ENCODE data around the gene MC1R.

The MC1R gene

GRCh38 chr16:89958068-89958467 lies 39.4 kb downstream of the MC1R start:
- no peak for TF ChIP-seq EZH2phosphoT487 (IDR thresholded peaks at IDR 0.05; ENCODE audit: low read depth)
- no peak for TF ChIP-seq CTCF (IDR thresholded peaks at IDR 0.05; ENCODE audit: low read depth, low read length)
- H3K9ac ChIP-seq (ENCODE audit: low read length), result no peak overlapping the region
- peaks cover 41% of the 10 kb centered on the region for H3K36me3 ChIP-seq (replicated peaks; ENCODE audit: low read depth, low read length)

DNA sequence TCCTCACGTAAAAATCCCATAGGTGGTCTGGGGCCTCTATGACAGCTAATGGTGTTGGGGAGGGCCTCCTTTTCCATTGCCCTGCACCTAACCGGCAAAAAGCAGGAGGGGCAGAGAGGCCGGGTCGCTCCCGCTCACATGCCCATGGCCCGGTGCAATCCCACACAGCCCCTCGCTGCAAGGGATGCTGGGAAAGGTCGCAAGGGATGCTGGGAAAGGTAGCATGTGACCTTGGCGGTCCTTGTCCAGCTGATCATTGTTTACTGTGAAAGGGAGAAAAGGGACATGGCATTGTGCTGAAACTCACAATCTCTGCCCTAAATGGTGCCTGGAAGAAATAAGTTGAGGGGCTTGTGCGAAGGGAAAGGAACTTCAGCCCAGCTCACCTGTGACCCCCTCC lies 39.9 kb downstream of the MC1R start:
- H4K20me1 ChIP-seq (ENCODE audit: insufficient read depth, low read length), result peaks cover 32% of the 10 kb centered on the region
- no peak overlapping the region for H3K27ac ChIP-seq (ENCODE audit: low read length)
- H2AFZ ChIP-seq (ENCODE audit: low read depth, low read length), result no peak overlapping the region
- TF ChIP-seq EZH2phosphoT487 (IDR thresholded peaks at IDR 0.05; ENCODE audit: low read depth), result no peak
- TF ChIP-seq CTCF (IDR thresholded peaks at IDR 0.05; ENCODE audit: low read depth, low read length), result no peak
- peaks cover 43% of the 10 kb centered on the region for H3K36me3 ChIP-seq (replicated peaks; ENCODE audit: low read depth, low read length)
- H3K9me3 ChIP-seq (ENCODE audit: insufficient read depth, low read length), result no peaks in the 10 kb centered on the region
- H3K27me3 ChIP-seq (ENCODE audit: low read depth, low read length), result no peaks in the 10 kb centered on the region
- no peak overlapping the region for H3K4me2 ChIP-seq (ENCODE audit: low read length)
- peaks cover 10% of the 10 kb centered on the region for H3K79me2 ChIP-seq (ENCODE audit: low read length)
- peaks cover 14% of the 10 kb centered on the region for H3K4me1 ChIP-seq (ENCODE audit: low read length)
- H3K9ac ChIP-seq (ENCODE audit: low read length), result no peak overlapping the region
- no peak overlapping the region for H3K4me3 ChIP-seq (ENCODE audit: low read length)

More at GRCh38 chr16:89958068-89958467, 39.4 kb downstream of the MC1R start:
- Histone ChIP-seq H3K79me2 (ENCODE audit: low read length) (peaks cover 15% of the 10 kb centered on the region), H3K4me3 (ENCODE audit: low read length) (no peak overlapping the region), H4K20me1 (ENCODE audit: insufficient read depth, low read length) (peaks cover 38% of the 10 kb centered on the region), H3K4me1 (ENCODE audit: low read length) (peaks cover 19% of the 10 kb centered on the region), H3K27ac (ENCODE audit: low read length) (no peak overlapping the region), H3K27me3 (ENCODE audit: low read depth, low read length) (no peaks in the 10 kb centered on the region), H3K4me2 (ENCODE audit: low read length) (no peak overlapping the region), H3K9me3 (ENCODE audit: insufficient read depth, low read length) (no peaks in the 10 kb centered on the region), H2AFZ (ENCODE audit: low read depth, low read length) (no peak overlapping the region)

- Histone ChIP-seq H3K4me3 (ENCODE audit: low read length) (no peak overlapping the region), H2AFZ (ENCODE audit: low read depth, low read length) (no peak overlapping the region), H4K20me1 (ENCODE audit: insufficient read depth, low read length) (peaks cover 20% of the 10 kb centered on the region; the same call in 1 of the 2 replicates), H3K9me3 (ENCODE audit: insufficient read depth, low read length) (no peaks in the 10 kb centered on the region), H3K9ac (ENCODE audit: low read length) (no peak overlapping the region), H3K4me2 (ENCODE audit: low read length) (no peak overlapping the region), H3K79me2 (ENCODE audit: low read length) (no peaks in the 10 kb centered on the region), H3K4me1 (ENCODE audit: low read length) (no peaks in the 10 kb centered on the region), H3K36me3 (replicated peaks; ENCODE audit: low read depth, low read length) (peaks cover 30% of the 10 kb centered on the region), H3K27me3 (ENCODE audit: low read depth, low read length) (no peaks in the 10 kb centered on the region), H3K27ac (ENCODE audit: low read length) (no peak overlapping the region)
- TF ChIP-seq CTCF (IDR thresholded peaks at IDR 0.05; ENCODE audit: low read depth, low read length) (no peak), EZH2phosphoT487 (IDR thresholded peaks at IDR 0.05; ENCODE audit: low read depth) (no peak)
Measured at GRCh38 chr16:89960966-89961365, 42.3 kb downstream of the MC1R start.

DNA sequence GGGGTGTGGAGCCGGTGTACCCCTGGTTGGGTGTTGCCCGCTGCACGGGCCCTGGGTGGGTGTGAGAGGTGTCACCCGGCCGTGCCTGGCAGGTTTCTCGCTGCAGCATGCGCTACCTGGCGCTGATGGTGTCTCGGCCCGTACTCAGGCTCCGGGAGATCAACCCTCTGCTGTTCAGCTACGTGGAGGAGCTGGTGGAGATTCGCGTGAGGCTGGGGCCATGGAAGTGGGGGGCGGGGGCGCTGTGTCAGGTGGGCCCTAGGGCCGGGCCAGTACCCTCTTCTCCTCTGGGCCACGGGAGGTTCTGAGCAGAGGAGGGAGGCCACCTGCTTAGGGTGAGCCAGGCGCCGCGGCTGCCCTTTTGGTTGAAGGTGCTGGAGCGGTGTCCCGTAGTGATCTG lies 43.3 kb downstream of the MC1R start:
- TF ChIP-seq EZH2phosphoT487 (IDR thresholded peaks at IDR 0.05; ENCODE audit: low read depth) (no peak), CTCF (IDR thresholded peaks at IDR 0.05; ENCODE audit: low read depth, low read length) (no peak)
- no peaks in the 10 kb centered on the region for H3K4me1 ChIP-seq (ENCODE audit: low read length)
- no peak overlapping the region for H3K4me2 ChIP-seq (ENCODE audit: low read length)
- H3K9ac ChIP-seq (ENCODE audit: low read length), result no peak overlapping the region
- H3K27ac ChIP-seq (ENCODE audit: low read length), result no peak overlapping the region
- H3K79me2 ChIP-seq (ENCODE audit: low read length), result no peaks in the 10 kb centered on the region
- peaks cover 24% of the 10 kb centered on the region for H3K36me3 ChIP-seq (replicated peaks; ENCODE audit: low read depth, low read length)
- H2AFZ ChIP-seq (ENCODE audit: low read depth, low read length), result no peak overlapping the region
- H3K4me3 ChIP-seq (ENCODE audit: low read length), result no peak overlapping the region
- no peaks in the 10 kb centered on the region for H3K9me3 ChIP-seq (ENCODE audit: insufficient read depth, low read length)
- H4K20me1 ChIP-seq (ENCODE audit: insufficient read depth, low read length), result peaks cover 15% of the 10 kb centered on the region; the same call in 1 of the 2 replicates
- no peaks in the 10 kb centered on the region for H3K27me3 ChIP-seq (ENCODE audit: low read depth, low read length)
